Measurements from ENCODE around the gene ANTXRL.
"Not testable (repeated sequence)": the region's sequence is repeated elsewhere in the genome, so short reads cannot be mapped to it uniquely, and the experiment has no call there.

ANTXRL gene

DNA sequence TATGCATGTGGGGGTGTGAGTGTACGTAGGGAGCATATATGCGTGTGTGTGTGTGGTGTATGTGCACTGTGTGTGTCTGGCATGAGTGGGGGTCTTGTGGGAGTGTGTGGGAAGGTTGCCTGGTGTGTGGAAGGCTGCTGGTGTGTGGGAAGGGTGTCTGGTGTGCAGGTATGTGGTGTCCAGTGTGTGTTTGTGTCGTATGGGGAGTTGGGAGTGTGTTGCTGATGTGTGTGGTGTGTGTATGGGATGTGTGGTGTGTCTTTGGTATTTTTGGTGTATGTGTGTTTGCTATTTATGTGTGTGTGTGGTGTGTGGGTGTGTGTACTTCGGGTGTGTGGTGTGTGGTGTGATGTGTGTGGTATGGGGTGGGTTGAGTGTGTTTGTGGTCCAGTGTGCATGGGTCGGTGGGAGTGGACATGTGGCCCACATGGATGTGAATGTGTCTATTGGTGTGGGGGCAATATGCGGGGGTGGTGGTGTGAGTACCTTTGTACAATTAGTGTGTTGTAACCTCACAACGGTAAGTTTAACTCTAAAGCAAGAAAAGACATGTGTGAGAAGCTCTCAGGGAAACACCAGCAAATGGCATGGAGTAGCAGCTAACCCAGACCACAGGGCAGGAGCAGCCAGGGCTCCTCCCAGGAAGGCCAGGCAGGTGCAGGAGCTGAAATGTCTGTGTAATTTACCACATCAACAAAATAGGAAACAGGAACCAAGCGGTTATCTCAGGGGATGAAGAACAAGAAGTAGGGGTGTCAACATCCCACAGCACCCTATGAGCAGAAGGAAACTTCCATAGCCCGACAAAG, 11.9 kb downstream of the ANTXRL start:
- H3K27ac ChIP-seq (ENCODE audit: low read depth, low read length): no peak overlapping the region
- H3K4me1 ChIP-seq (ENCODE audit: control insufficient read depth, insufficient read depth, low read length, unreplicated experiment): no peaks in the 10 kb centered on the region
- H3K36me3 ChIP-seq (ENCODE audit: insufficient read depth, low read length): no peaks in the 10 kb centered on the region

DNA sequence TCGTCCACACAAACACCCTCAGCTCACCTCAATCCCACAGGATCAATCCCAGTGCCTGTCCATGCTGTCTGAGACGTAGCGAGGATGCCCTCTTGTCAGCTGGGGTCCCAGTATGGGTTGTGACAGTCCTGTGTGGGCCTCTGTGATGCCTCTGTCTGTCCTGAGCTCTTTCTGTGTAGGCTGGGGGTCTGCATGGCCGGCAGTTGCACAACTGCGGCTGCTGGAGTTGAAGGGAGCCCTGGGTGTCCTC, 12.4 kb downstream of the ANTXRL start:
- Histone ChIP-seq H3K4me1 (ENCODE audit: control insufficient read depth, insufficient read depth, low read length, unreplicated experiment) (no peaks in the 10 kb centered on the region), H2AFZ (ENCODE audit: low read length, unreplicated experiment) (no peak overlapping the region), H3K27me3 (ENCODE audit: insufficient read depth, low read length) (no peaks in the 10 kb centered on the region), H3K4me3 (ENCODE audit: low read depth, low read length) (no peak overlapping the region), H3K36me3 (ENCODE audit: insufficient read depth, low read length) (no peaks in the 10 kb centered on the region), H3K27ac (ENCODE audit: low read depth, low read length) (no peak overlapping the region), H3K79me2 (ENCODE audit: control insufficient read depth, insufficient read depth, low read length, unreplicated experiment) (no peaks in the 10 kb centered on the region)

More for the DNA sequence above, 11.9 kb downstream of the ANTXRL start:
- Histone ChIP-seq H3K79me2 (ENCODE audit: control insufficient read depth, insufficient read depth, low read length, unreplicated experiment) (no peaks in the 10 kb centered on the region), H2AFZ (ENCODE audit: low read length, unreplicated experiment) (no peak overlapping the region), H3K27me3 (ENCODE audit: insufficient read depth, low read length) (no peaks in the 10 kb centered on the region), H3K4me3 (ENCODE audit: low read depth, low read length) (no peak overlapping the region)

DNA sequence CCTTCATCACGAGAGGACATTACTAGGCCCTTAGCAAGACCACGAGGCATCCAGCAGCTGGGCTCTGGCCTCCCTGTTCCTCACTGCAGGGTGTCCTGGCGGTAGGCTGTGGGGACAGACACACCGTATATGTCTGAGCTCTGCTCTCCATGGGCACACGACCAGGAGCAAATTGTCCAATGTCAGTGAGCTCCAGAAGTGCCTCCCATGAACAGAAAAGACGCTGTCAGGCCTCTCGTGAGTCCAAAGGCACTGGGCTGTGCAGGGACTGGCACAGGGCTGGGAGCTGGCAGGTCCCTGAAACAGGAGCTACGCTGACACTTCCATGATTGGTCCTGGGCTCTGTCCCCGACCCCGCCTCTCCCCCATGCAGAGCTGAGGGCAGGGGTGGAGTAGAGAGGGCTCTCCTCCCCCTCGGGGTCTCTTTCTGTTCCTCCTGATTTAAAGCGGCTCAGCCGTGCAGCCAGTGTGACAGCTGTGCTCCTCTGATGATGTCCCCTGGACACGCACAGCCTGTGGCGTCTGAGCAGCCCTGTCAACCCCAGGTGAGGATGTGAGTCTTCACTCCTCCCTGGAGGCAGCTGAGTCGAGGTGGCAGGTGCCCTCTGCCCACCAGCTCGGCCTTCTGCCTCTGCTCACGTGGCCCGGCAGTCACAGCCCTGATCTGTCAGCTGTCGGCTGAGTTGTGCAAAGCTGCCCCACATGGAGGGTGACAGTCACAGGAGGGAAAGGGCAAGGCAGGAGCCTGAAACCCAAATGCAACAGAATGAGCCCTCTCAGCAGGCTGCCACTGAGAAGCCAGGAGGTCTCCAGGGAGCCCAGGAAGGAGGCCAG, 13.0 kb downstream of the ANTXRL start:
- H3K79me2 ChIP-seq (ENCODE audit: control insufficient read depth, insufficient read depth, low read length, unreplicated experiment): no peaks in the 10 kb centered on the region
- H3K4me1 ChIP-seq (ENCODE audit: control insufficient read depth, insufficient read depth, low read length, unreplicated experiment): no peaks in the 10 kb centered on the region
- no peak overlapping the region for H3K27ac ChIP-seq (ENCODE audit: low read depth, low read length)
- H3K27me3 ChIP-seq (ENCODE audit: insufficient read depth, low read length): no peaks in the 10 kb centered on the region
- H3K36me3 ChIP-seq (ENCODE audit: insufficient read depth, low read length): no peaks in the 10 kb centered on the region
- H2AFZ ChIP-seq (ENCODE audit: low read length, unreplicated experiment): no peak overlapping the region
- H3K4me3 ChIP-seq (ENCODE audit: low read depth, low read length): no peak overlapping the region

DNA sequence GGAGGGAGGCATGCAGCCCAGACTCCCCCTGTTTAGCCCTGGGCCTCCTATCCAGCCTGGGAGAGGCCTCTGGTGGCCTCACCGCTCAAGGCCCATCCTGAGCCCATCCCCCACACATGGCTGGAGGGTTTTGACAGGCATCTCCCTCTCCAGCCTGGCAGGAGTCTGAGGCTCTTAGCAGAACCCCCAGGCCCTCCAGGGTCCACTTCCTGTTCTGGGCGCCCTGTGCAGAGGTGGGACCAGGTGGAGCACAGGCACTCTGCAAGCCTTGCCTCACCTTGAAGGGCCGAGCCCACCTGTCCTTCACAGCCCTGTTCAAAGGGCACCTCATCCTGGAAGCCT, 13.5 kb downstream of the ANTXRL start:
- H3K4me1 ChIP-seq (ENCODE audit: control insufficient read depth, insufficient read depth, low read length, unreplicated experiment); H3K79me2 ChIP-seq (ENCODE audit: control insufficient read depth, insufficient read depth, low read length, unreplicated experiment); H3K36me3 ChIP-seq (ENCODE audit: insufficient read depth, low read length); H3K27ac ChIP-seq (ENCODE audit: low read depth, low read length); H2AFZ ChIP-seq (ENCODE audit: low read length, unreplicated experiment); H3K27me3 ChIP-seq (ENCODE audit: insufficient read depth, low read length); H3K4me3 ChIP-seq (ENCODE audit: low read depth, low read length): not testable (repeated sequence)

DNA sequence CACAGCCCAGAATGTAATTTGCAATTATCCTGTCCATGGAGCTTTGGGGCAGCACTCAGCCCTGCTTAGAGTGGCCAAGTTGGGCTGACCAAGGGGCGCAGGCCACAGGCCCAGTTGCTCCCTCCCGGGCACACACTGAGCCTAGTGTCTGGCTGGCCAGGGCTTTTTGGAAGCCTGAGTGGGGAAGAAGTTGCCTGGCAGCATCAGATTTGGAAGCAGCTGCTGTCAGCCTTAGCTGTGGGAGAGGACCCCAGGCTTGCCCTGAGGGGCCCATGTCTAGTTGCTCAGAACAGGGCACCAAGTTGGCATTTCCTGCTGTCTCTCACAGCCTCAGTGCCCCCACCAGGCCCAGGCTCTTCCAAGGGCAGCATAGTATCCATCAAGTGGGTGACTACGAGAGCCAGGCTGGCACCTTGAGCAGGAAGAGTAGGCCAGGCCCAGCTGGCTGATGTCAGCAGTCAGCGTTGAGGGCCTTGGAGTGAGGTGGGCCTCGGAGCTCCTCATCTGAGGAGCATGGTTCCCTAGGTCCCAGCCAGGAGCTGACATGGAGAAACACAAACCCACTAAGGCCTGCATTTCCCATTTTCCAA, 14.4 kb downstream of the ANTXRL start:
- H3K4me3 ChIP-seq (ENCODE audit: low read depth, low read length): no peak overlapping the region
- no peaks in the 10 kb centered on the region for H3K4me1 ChIP-seq (ENCODE audit: control insufficient read depth, insufficient read depth, low read length, unreplicated experiment)
- no peak overlapping the region for H2AFZ ChIP-seq (ENCODE audit: low read length, unreplicated experiment)
- no peak overlapping the region for H3K27ac ChIP-seq (ENCODE audit: low read depth, low read length)
- no peaks in the 10 kb centered on the region for H3K36me3 ChIP-seq (ENCODE audit: insufficient read depth, low read length)
- no peaks in the 10 kb centered on the region for H3K27me3 ChIP-seq (ENCODE audit: insufficient read depth, low read length)
- no peaks in the 10 kb centered on the region for H3K79me2 ChIP-seq (ENCODE audit: control insufficient read depth, insufficient read depth, low read length, unreplicated experiment)

DNA sequence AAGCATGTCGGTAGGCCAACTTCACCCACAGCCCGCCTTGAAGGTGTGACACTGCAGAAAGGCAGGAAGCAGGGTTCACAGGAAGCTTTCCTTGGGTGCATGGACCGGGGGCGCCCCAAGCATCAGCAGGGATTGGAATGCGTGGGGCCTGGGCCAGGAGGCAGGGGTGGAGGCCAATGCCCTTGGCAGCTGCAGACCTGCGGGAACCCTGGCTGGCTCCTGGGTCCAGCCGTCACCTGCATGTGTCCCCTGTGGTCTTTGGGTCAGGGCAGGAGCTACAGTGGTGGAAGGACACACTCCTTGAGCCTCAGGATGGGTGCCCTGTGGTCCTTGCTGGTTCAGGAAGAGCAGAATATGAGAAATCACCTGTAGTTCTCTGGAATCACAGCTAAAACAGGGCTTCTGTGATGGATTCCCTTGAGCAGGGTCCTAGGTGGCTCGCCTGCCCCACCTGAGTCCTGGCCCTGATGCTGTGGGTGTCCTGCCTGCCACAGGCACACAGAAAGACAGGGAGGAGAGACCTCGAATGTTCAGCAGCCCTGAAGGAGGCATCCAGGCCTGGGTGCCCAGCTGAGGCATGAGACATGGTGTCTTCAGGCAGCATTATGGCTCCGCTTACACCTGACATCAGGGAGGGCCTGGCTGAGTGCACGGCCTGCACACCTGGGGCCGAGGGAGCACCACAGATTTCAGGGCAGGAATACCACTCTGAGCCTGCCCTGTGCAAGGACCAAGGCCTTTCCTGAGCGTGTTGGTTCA, 15.1 kb downstream of the ANTXRL start:
- no peak overlapping the region for H3K4me3 ChIP-seq (ENCODE audit: low read depth, low read length)
- no peak overlapping the region for H3K27ac ChIP-seq (ENCODE audit: low read depth, low read length)
- H3K4me1 ChIP-seq (ENCODE audit: control insufficient read depth, insufficient read depth, low read length, unreplicated experiment): no peaks in the 10 kb centered on the region
- H3K27me3 ChIP-seq (ENCODE audit: insufficient read depth, low read length): no peaks in the 10 kb centered on the region
- no peaks in the 10 kb centered on the region for H3K36me3 ChIP-seq (ENCODE audit: insufficient read depth, low read length)
- no peaks in the 10 kb centered on the region for H3K79me2 ChIP-seq (ENCODE audit: control insufficient read depth, insufficient read depth, low read length, unreplicated experiment)
- no peak overlapping the region for H2AFZ ChIP-seq (ENCODE audit: low read length, unreplicated experiment)

DNA sequence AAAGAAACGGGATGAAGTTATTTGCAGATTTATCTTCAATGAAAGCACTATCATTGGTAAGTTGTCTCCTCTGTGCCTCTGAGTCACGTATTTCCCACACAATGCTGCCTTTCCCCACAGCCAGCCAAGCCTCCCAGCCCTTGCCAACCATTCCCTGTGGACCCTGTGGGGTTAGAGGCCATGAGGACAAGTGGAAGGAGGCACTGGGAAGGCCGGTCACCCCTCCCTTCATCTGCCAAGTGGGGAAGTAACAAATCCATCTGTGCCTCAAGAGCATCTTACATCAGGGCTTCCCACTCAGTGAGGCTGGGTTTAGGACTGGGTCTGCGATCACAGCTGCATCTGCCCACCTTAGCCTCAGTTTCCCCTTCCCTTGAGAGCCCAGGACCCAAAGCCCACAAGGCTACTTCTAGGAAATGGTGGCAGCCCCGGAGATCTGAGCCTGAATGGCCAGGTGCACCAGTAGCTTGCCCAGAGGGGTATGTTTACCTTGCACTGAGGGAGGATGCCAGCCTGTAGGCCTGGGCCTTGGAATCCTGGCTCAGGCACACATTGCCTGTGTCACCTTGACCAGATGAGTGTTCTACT, 16.1 kb downstream of the ANTXRL start:
- not testable (repeated sequence) for H3K4me3 ChIP-seq (ENCODE audit: low read depth, low read length); H2AFZ ChIP-seq (ENCODE audit: low read length, unreplicated experiment); H3K79me2 ChIP-seq (ENCODE audit: control insufficient read depth, insufficient read depth, low read length, unreplicated experiment); H3K36me3 ChIP-seq (ENCODE audit: insufficient read depth, low read length); H3K4me1 ChIP-seq (ENCODE audit: control insufficient read depth, insufficient read depth, low read length, unreplicated experiment); H3K27me3 ChIP-seq (ENCODE audit: insufficient read depth, low read length); H3K27ac ChIP-seq (ENCODE audit: low read depth, low read length)

DNA sequence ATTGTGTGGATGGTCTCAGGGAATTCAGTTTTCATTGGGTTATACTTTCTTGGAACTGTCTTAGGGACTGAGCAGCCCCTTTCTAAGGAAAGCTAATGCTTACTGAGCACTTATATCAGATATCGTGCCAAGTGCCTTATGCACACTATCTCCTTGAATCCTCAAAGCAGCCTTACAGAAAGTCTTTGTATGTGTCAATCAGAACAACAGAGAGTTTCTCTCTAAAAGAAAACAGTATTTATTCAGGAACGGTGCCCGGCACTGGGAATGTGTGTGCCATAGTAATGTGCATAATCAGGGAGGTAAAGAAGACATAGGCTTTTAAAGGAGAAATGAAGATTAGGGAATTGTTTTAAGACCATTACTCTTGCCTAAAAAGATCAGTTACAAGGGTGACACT, 17.3 kb downstream of the ANTXRL start:
- Histone ChIP-seq H3K79me2 (ENCODE audit: control insufficient read depth, insufficient read depth, low read length, unreplicated experiment) (no peaks in the 10 kb centered on the region), H3K4me1 (ENCODE audit: control insufficient read depth, insufficient read depth, low read length, unreplicated experiment) (no peaks in the 10 kb centered on the region), H3K4me3 (ENCODE audit: low read depth, low read length) (no peak overlapping the region), H2AFZ (ENCODE audit: low read length, unreplicated experiment) (no peak overlapping the region), H3K36me3 (ENCODE audit: insufficient read depth, low read length) (no peaks in the 10 kb centered on the region), H3K27me3 (ENCODE audit: insufficient read depth, low read length) (no peaks in the 10 kb centered on the region), H3K27ac (ENCODE audit: low read depth, low read length) (no peak overlapping the region)

DNA sequence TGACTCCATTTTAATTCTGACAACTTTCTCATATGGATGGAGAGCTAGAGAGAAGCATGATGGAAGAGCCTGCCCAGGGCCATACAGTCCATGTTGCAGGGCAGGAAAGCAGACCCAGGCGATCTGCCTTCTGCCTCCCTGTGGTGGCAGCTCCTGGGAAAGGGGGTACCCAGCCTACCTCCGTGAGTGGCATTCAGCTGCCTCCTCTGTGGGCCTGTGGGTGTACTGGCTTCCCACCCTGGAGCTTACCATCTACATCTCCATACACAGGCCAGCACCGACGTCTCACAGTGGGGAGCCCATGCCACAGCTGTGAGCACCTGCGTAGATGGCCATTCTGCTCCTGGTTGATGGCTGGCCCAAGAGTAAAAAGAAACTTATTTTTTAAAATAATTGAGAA, 17.9 kb downstream of the ANTXRL start:
- H3K79me2 ChIP-seq (ENCODE audit: control insufficient read depth, insufficient read depth, low read length, unreplicated experiment); H3K4me3 ChIP-seq (ENCODE audit: low read depth, low read length); H3K27me3 ChIP-seq (ENCODE audit: insufficient read depth, low read length); H3K4me1 ChIP-seq (ENCODE audit: control insufficient read depth, insufficient read depth, low read length, unreplicated experiment); H2AFZ ChIP-seq (ENCODE audit: low read length, unreplicated experiment); H3K36me3 ChIP-seq (ENCODE audit: insufficient read depth, low read length); H3K27ac ChIP-seq (ENCODE audit: low read depth, low read length): not testable (repeated sequence)

DNA sequence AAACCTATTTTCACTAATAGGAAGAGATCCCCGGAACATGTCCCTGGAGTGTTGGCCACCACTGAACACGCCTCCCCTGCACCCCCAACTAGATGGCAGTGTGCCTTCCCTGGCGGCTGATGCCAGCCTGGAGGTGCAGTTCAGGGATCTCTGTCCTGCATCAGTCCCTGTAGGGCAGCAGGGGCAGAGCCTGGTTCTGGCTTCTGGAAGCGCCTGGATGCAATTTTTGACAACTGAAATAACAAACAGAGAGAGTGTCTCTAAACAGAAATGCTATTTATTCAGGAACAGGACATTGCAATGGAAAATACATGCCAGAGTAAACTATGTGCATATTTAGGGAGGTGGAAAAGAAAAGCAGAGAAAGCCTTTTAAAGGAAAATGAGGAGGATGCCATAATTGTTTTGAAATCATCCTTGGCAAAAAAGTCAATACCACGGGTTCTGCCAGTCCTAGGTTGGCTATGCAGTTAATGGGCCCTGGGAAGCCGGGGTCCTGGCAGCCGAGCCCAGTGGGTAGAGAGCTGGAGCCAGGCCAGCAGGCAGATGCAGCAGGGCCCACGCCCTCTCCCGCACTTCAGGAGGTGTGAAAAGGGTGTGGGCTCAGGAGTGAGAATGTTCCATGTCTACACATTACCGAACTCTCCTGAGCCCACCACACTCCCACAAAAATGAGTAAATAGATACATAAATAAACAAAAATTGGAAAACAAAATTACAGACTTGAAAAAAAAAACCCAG, 18.5 kb downstream of the ANTXRL start:
- Histone ChIP-seq H3K36me3 (ENCODE audit: insufficient read depth, low read length) (no peaks in the 10 kb centered on the region), H3K79me2 (ENCODE audit: control insufficient read depth, insufficient read depth, low read length, unreplicated experiment) (no peaks in the 10 kb centered on the region), H3K27me3 (ENCODE audit: insufficient read depth, low read length) (no peaks in the 10 kb centered on the region), H2AFZ (ENCODE audit: low read length, unreplicated experiment) (no peak overlapping the region), H3K27ac (ENCODE audit: low read depth, low read length) (no peak overlapping the region), H3K4me3 (ENCODE audit: low read depth, low read length) (no peak overlapping the region), H3K4me1 (ENCODE audit: control insufficient read depth, insufficient read depth, low read length, unreplicated experiment) (no peaks in the 10 kb centered on the region)
